A549 (cell line): ENCODE measurements around the gene HBG2. TPM values are rescaled to one million over a fixed set of nuclear protein-coding genes. Genes with fewer than 3 reads are reported as not detected.

ENCODE experiments used
- ATAC-seq, 2 experiments: fragments of 200-7000 bp in 1 of 2; fragments of >200 bp in 1 of 2; cut with Nextera tagmentation in 1 of 2; cut with Tn5 transposase in 1 of 2; 3 replicates each; pipeline versions ENCODE4 v1.8.0 to v1.9.1; 2018 to 2020; ENCODE audit warnings: mild to moderate bottlenecking in 1 of 2, moderate library complexity in 1 of 2
- CTCF ChIA-PET: fragments of 300-600 bp; sonication (Branson Sonifier 250); formaldehyde crosslinking; extraction: SDS; loops from one replicate; lab custom pipeline; 2021; ENCODE audit warnings: antibody characterized with exemption, inconsistent platforms; lab: Yijun Ruan, JAX
- POLR2A ChIA-PET: fragments of 350-600 bp; formaldehyde crosslinking; extraction: SDS; loops from one replicate; lab custom pipeline; 2021; ENCODE audit warnings: antibody characterized with exemption, inconsistent platforms; lab: Yijun Ruan, JAX
- DNase-seq, 2 experiments: peaks; one replicate each; pipeline versions ENCODE4 v3.0.0 to v3.0.0-alpha.2; 2011 to 2016; ENCODE audit warnings: low read depth in 1 of 2, low spot score in 1 of 2
- FAIRE-seq: peaks from 2 replicates; lab custom pipeline; 2011; peaks lifted over from hg19 to GRCh38; lab: Jason Lieb, UNC
- H3K27ac ChIP-seq, 2 experiments: fragments of >200 bp; sonication (Bioruptor Twin); formaldehyde crosslinking; 3 replicates each; pipeline ENCODE4 v1.5.1; 2016 to 2017
- H3K4me1 ChIP-seq: fragments of >200 bp; sonication (Bioruptor Twin); formaldehyde crosslinking; 3 replicates; pipeline ENCODE4 v1.6.1; 2016
- H3K4me2 ChIP-seq: fragments of >200 bp; sonication (Bioruptor Twin); formaldehyde crosslinking; 3 replicates; pipeline ENCODE4 v1.6.1; 2016
- H3K4me3 ChIP-seq: fragments of >200 bp; sonication (Bioruptor Twin); formaldehyde crosslinking; 3 replicates; pipeline ENCODE4 v1.5.1; 2016
- H3K9me3 ChIP-seq: fragments of >200 bp; sonication (Bioruptor Twin); formaldehyde crosslinking; 3 replicates; pipeline ENCODE4 v1.6.1; 2016
- CBX8 ChIP-seq: fragments of 200-600 bp; sonication (generic); IDR thresholded peaks from 2 replicates; pipeline ENCODE4 v1.6.1; 2016
- CEBPB ChIP-seq, 2 experiments: fragments of >200 bp in 1 of 2; sonication (Bioruptor Twin) in 1 of 2; formaldehyde crosslinking in 1 of 2; IDR thresholded peaks; 2 replicates each; pipeline ENCODE4 v1.6.1; 2012 to 2016
- CHD2 ChIP-seq: fragments of 150-350 bp; IDR thresholded peaks from 2 replicates; pipeline ENCODE4 v1.6.1; 2014; ENCODE audit warnings: low read length; ENCODE audit not compliant: partially characterized antibody
- CHD4 ChIP-seq: fragments of 200-600 bp; sonication (generic); IDR thresholded peaks from 2 replicates; pipeline ENCODE4 v1.6.1; 2016; ENCODE audit warnings: antibody characterized with exemption, mild to moderate bottlenecking, borderline replicate concordance
- FOSB ChIP-seq: fragments of 250-450 bp; sonication (Bioruptor Pico); IDR thresholded peaks from 2 replicates; pipeline ENCODE4 v1.5.0; 2020; ENCODE audit warnings: mild to moderate bottlenecking, moderate library complexity
- FOXS1 ChIP-seq: fragments of 250-450 bp; sonication (Bioruptor Pico); IDR thresholded peaks from 2 replicates; pipeline ENCODE4 v1.5.0; 2020; ENCODE audit warnings: mild to moderate bottlenecking, moderate library complexity
- HES2 ChIP-seq: fragments of >200 bp; sonication (Bioruptor Twin); formaldehyde crosslinking; IDR thresholded peaks from 2 replicates; pipeline ENCODE4 v1.6.1; 2016
- HEYL ChIP-seq: fragments of 250-450 bp; sonication (Bioruptor Pico); IDR thresholded peaks from 2 replicates; pipeline ENCODE4 v1.8.0; 2021; ENCODE audit warnings: mild to moderate bottlenecking, moderate library complexity
- HOXA7 ChIP-seq: fragments of 250-450 bp; sonication (Bioruptor Pico); IDR thresholded peaks from 2 replicates; pipeline ENCODE4 v1.5.0; 2020; ENCODE audit warnings: mild to moderate bottlenecking, moderate library complexity
- JUNB ChIP-seq: fragments of >200 bp; sonication (Bioruptor Twin); formaldehyde crosslinking; IDR thresholded peaks from 2 replicates; pipeline ENCODE4 v1.6.1; 2016
- KDM5A ChIP-seq: fragments of 200-600 bp; sonication (generic); IDR thresholded peaks from 2 replicates; pipeline ENCODE4 v1.6.1; 2016; ENCODE audit warnings: antibody characterized with exemption, mild to moderate bottlenecking
- MAZ ChIP-seq: fragments of 150-350 bp; IDR thresholded peaks from 2 replicates; pipeline ENCODE4 v1.6.1; 2014; ENCODE audit warnings: antibody characterized with exemption, low read depth, low read length, borderline replicate concordance
- MYC ChIP-seq: IDR thresholded peaks from 2 replicates; pipeline ENCODE4 v1.6.1; 2012; ENCODE audit warnings: mild to moderate bottlenecking, inconsistent platforms, low read length, improper control_type of control experiment, borderline replicate concordance
- NFE2L2 ChIP-seq: fragments of 150-350 bp; conservative IDR thresholded peaks from 2 replicates; pipeline ENCODE4 v1.6.1; 2014; ENCODE audit warnings: low read length
- NPAS2 ChIP-seq: fragments of 250-450 bp; sonication (Bioruptor Pico); IDR thresholded peaks from 2 replicates; pipeline ENCODE4 v1.8.0; 2022; ENCODE audit warnings: mild to moderate bottlenecking, moderate library complexity, borderline replicate concordance
- NR3C1 ChIP-seq: fragments of >200 bp; sonication (Bioruptor Twin); formaldehyde crosslinking; IDR thresholded peaks from 3 replicates; pipeline ENCODE4 v1.6.1; 2017
- PHF8 ChIP-seq: fragments of 200-600 bp; sonication (generic); IDR thresholded peaks from 2 replicates; pipeline ENCODE4 v1.6.1; 2016; ENCODE audit warnings: low read depth, mild to moderate bottlenecking, antibody characterized with exemption, moderate library complexity, borderline replicate concordance
- POLR2A ChIP-seq: IDR thresholded peaks from 2 replicates; pipeline ENCODE4 v1.6.1; 2012; ENCODE audit warnings: mild to moderate bottlenecking, low read length
- POLR2AphosphoS2 ChIP-seq: conservative IDR thresholded peaks from 2 replicates; pipeline ENCODE4 v1.6.1; 2012; ENCODE audit warnings: low read length, improper control_type of control experiment, inconsistent platforms
- RARB ChIP-seq: fragments of 250-450 bp; sonication (Bioruptor Pico); IDR thresholded peaks from 2 replicates; pipeline ENCODE4 v1.8.0; 2021; ENCODE audit warnings: mild to moderate bottlenecking, moderate library complexity
- RCOR1 ChIP-seq: fragments of 150-350 bp; IDR thresholded peaks from 2 replicates; pipeline ENCODE4 v1.6.1; 2014; ENCODE audit warnings: antibody characterized with exemption, low read length, low read depth
- SREBF2 ChIP-seq: fragments of 450-650 bp; IDR thresholded peaks from 2 replicates; pipeline ENCODE4 v1.6.1; 2014; ENCODE audit warnings: mild to moderate bottlenecking, moderate library complexity
- USF2 ChIP-seq: fragments of 450-650 bp; IDR thresholded peaks from 2 replicates; pipeline ENCODE4 v1.6.1; 2014; ENCODE audit warnings: antibody characterized with exemption
- WGBS: methylation state at CpG from one replicate; pipeline ENCODE4 v1.1.6; 2017; ENCODE audit errors: missing lambda C conversion rate; 5-methylcytosine and 5-hydroxymethylcytosine counted together
- polyA plus RNA-seq, 4 experiments: library from polyadenylated mRNA; depleted of rRNA in 3 of 4; stranded (reverse); fragments of >200 nt; fragmentation: RNase III in 1 of 4; extraction: RNeasy Plus Mini Kit Qiagen cat#74134 plus additional on column Dnase treatment in 1 of 4; gene quantifications; 2 replicates in 3 of 4; 3 replicates in 1 of 4; pipeline ENCODE4 v1.2.3, GENCODE V29; 2011 to 2017
- TF ChIP-seq, protein P1 (sequence below): IDR thresholded peaks from 2 replicates; pipeline ENCODE4 v1.6.1; 2012; ENCODE audit warnings: low read depth, borderline replicate concordance
- TF ChIP-seq, protein P2 (sequence below): fragments of >200 bp; sonication (Bioruptor Twin); formaldehyde crosslinking; IDR thresholded peaks from 3 replicates; pipeline ENCODE4 v1.5.1; 2016
- TF ChIP-seq, protein P3 (sequence below): fragments of 150-350 bp; IDR thresholded peaks from 2 replicates; pipeline ENCODE4 v1.6.1; 2014; ENCODE audit warnings: low read depth, mild to moderate bottlenecking, low read length
- TF ChIP-seq, protein P4 (sequence below): IDR thresholded peaks from 2 replicates; pipeline ENCODE4 v1.6.1; 2012
- TF ChIP-seq, protein P5 (sequence below): fragments of 250-450 bp; sonication (Bioruptor Pico); IDR thresholded peaks from 2 replicates; pipeline ENCODE4 v1.5.0; 2020; ENCODE audit warnings: low read depth, mild to moderate bottlenecking, moderate library complexity

The HBG2 gene
- polyA plus RNA-seq, 2 of the 4 experiments (the other 2 are of a cell fraction): not detected

GRCh38 chr11:5274395-5274794 is 19.8 kb upstream of the HBG2 start:
- Histone ChIP-seq H3K4me2 (no peak overlapping the region), H3K9me3 (no peaks in the 10 kb centered on the region), H3K4me1 (no peaks in the 10 kb centered on the region), H3K27ac (no peak overlapping the region), H3K4me3 (no peak overlapping the region)
- WGBS: 87% methylated on average over 5 of the region's 5 CpGs
- ChIA-PET POLR2A (no interaction called here), CTCF (no interaction called here)
- DNase-seq (no peak), ATAC-seq (no peak), FAIRE-seq (no peak)
- TF ChIP-seq NR3C1 (no peak), POLR2AphosphoS2 (no peak), CBX8 (no peak), NPAS2 (CRISPR knock-in tag) (no peak), RCOR1 (no peak), NFE2L2 (no peak), POLR2A (no peak), CEBPB (IDR thresholded peaks at IDR 0.05) (no peak), FOXS1 (CRISPR knock-in tag) (no peak), CHD2 (no peak), HOXA7 (CRISPR knock-in tag) (no peak), HES2 (no peak), KDM5A (no peak), JUNB (no peak), PHF8 (no peak)
- TF ChIP-seq, protein P1, sequence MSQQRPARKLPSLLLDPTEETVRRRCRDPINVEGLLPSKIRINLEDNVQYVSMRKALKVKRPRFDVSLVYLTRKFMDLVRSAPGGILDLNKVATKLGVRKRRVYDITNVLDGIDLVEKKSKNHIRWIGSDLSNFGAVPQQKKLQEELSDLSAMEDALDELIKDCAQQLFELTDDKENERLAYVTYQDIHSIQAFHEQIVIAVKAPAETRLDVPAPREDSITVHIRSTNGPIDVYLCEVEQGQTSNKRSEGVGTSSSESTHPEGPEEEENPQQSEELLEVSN: no peak
- TF ChIP-seq, protein P2, sequence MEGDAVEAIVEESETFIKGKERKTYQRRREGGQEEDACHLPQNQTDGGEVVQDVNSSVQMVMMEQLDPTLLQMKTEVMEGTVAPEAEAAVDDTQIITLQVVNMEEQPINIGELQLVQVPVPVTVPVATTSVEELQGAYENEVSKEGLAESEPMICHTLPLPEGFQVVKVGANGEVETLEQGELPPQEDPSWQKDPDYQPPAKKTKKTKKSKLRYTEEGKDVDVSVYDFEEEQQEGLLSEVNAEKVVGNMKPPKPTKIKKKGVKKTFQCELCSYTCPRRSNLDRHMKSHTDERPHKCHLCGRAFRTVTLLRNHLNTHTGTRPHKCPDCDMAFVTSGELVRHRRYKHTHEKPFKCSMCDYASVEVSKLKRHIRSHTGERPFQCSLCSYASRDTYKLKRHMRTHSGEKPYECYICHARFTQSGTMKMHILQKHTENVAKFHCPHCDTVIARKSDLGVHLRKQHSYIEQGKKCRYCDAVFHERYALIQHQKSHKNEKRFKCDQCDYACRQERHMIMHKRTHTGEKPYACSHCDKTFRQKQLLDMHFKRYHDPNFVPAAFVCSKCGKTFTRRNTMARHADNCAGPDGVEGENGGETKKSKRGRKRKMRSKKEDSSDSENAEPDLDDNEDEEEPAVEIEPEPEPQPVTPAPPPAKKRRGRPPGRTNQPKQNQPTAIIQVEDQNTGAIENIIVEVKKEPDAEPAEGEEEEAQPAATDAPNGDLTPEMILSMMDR: no peak
- TF ChIP-seq, protein P3, sequence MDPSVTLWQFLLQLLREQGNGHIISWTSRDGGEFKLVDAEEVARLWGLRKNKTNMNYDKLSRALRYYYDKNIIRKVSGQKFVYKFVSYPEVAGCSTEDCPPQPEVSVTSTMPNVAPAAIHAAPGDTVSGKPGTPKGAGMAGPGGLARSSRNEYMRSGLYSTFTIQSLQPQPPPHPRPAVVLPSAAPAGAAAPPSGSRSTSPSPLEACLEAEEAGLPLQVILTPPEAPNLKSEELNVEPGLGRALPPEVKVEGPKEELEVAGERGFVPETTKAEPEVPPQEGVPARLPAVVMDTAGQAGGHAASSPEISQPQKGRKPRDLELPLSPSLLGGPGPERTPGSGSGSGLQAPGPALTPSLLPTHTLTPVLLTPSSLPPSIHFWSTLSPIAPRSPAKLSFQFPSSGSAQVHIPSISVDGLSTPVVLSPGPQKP: no peak
- TF ChIP-seq, protein P4, sequence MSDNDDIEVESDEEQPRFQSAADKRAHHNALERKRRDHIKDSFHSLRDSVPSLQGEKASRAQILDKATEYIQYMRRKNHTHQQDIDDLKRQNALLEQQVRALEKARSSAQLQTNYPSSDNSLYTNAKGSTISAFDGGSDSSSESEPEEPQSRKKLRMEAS: no peak
- TF ChIP-seq, protein P5, sequence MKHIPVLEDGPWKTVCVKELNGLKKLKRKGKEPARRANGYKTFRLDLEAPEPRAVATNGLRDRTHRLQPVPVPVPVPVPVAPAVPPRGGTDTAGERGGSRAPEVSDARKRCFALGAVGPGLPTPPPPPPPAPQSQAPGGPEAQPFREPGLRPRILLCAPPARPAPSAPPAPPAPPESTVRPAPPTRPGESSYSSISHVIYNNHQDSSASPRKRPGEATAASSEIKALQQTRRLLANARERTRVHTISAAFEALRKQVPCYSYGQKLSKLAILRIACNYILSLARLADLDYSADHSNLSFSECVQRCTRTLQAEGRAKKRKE (CRISPR knock-in tag): no peak

- POLR2A ChIA-PET: no interaction called here
- WGBS: 67% methylated on average over 4 of the region's 4 CpGs
These were observed 17.9 kb upstream of the HBG2 start for GRCh38 chr11:5272395-5273017.

More at GRCh38 chr11:5272395-5273017, 17.9 kb upstream of the HBG2 start:
- CTCF ChIA-PET: no interaction called here
- Histone ChIP-seq H3K9me3 (no peaks in the 10 kb centered on the region), H3K4me1 (no peaks in the 10 kb centered on the region), H3K27ac (no peak overlapping the region), H3K4me3 (no peak overlapping the region), H3K4me2 (no peak overlapping the region)
- FAIRE-seq: no peak
- no peak for DNase-seq
- no peak for ATAC-seq
- TF ChIP-seq HES2: no peak
- TF ChIP-seq MYC: no peak
- no peak for TF ChIP-seq HEYL (CRISPR knock-in tag)
- no peak for TF ChIP-seq MAZ
- TF ChIP-seq CHD4: no peak
- no peak for TF ChIP-seq KDM5A
- no peak for TF ChIP-seq SREBF2
- no peak for TF ChIP-seq FOSB (CRISPR knock-in tag)
- no peak for TF ChIP-seq USF2
- no peak for TF ChIP-seq RARB (CRISPR knock-in tag)
